HepG2 (cell line): Measurements from ENCODE around the gene XCL2. TPM values are rescaled to one million over a fixed set of nuclear protein-coding genes. Genes with fewer than 3 reads are reported as not detected.

Experiments used
- ATAC-seq: fragments of 200-7000 bp; cut with Tn5 transposase; 3 replicates; pipeline ENCODE4 v1.9.1; 2020; ENCODE audit warnings: mild to moderate bottlenecking, moderate library complexity
- BruUV-seq: library from RNA; stranded (reverse); fragments of 400-500 nt; replicated peaks from 2 replicates; lab custom pipeline; 2021; lab: Mats Ljungman, UMichigan
- CTCF ChIA-PET: fragments of 300-600 bp; formaldehyde crosslinking; extraction: SDS; loops from one replicate; lab custom pipeline; 2021; ENCODE audit warnings: low total read pairs, inconsistent platforms, low intra/inter-chr PET ratio; lab: Yijun Ruan, JAX
- POLR2A ChIA-PET: fragments of 350-600 bp; sonication (Branson Sonifier 250); formaldehyde crosslinking; loops from one replicate; lab custom pipeline; 2020; ENCODE audit warnings: antibody characterized with exemption, inconsistent platforms; lab: Yijun Ruan, JAX
- DNase-seq: peaks from one replicate; pipeline ENCODE4 v3.0.0-alpha.2; 2015; ENCODE audit warnings: low spot score
- FAIRE-seq: peaks from 3 replicates; lab custom pipeline; 2011; peaks lifted over from hg19 to GRCh38; lab: Jason Lieb, UNC
- H2AFZ ChIP-seq: one replicate; pipeline ENCODE4 v1.6.1; 2011; ENCODE audit warnings: low read length, inconsistent platforms
- H3K27ac ChIP-seq: fragments of 300-600 bp; 3 replicates; pipeline ENCODE4 v1.8.0; 2011; ENCODE audit warnings: mixed run types, mild to moderate bottlenecking, mixed read lengths, low read length, inconsistent platforms; ENCODE audit not compliant: insufficient read depth; ENCODE audit errors: extremely low read length
- H3K27me3 ChIP-seq, 2 experiments: fragments of 200-600 bp in 1 of 2; 2 replicates in 1 of 2; 3 replicates in 1 of 2; pipeline versions ENCODE4 v1.6.0 to v1.8.0; 2011; ENCODE audit warnings: low read length in 2 of 2, mild to moderate bottlenecking in 2 of 2, moderate library complexity in 2 of 2, inconsistent platforms in 1 of 2; ENCODE audit not compliant: insufficient read depth in 2 of 2, control insufficient read depth in 1 of 2
- H3K36me3 ChIP-seq, 2 experiments: fragments of 200-600 bp in 1 of 2; replicated peaks in 1 of 2; 2 replicates in 1 of 2; 3 replicates in 1 of 2; pipeline versions ENCODE4 v1.5.1 to v1.8.0; 2011; ENCODE audit warnings: low read length in 2 of 2, inconsistent platforms in 1 of 2; ENCODE audit not compliant: insufficient read depth in 2 of 2, control insufficient read depth in 1 of 2
- H3K4me1 ChIP-seq: 2 replicates; pipeline ENCODE4 v1.5.1; 2012; ENCODE audit warnings: low read length, inconsistent platforms; ENCODE audit not compliant: insufficient read depth
- H3K4me2 ChIP-seq: 2 replicates; pipeline ENCODE4 v1.6.0; 2011; ENCODE audit warnings: low read depth, low read length, inconsistent platforms
- H3K4me3 ChIP-seq, 3 experiments: fragments of 200-600 bp in 1 of 3; sonication (generic), shearing (Covaris generic) in 1 of 3; replicated peaks in 1 of 3; 2 replicates each; pipeline ENCODE4 v1.5.1; 2011 to 2016; ENCODE audit warnings: low read length in 3 of 3, inconsistent platforms in 2 of 3, low read depth in 2 of 3, mild to moderate bottlenecking in 2 of 3, control low read depth in 1 of 3, mixed read lengths in 1 of 3; ENCODE audit not compliant: insufficient read depth in 1 of 3
- H3K79me2 ChIP-seq: one replicate; pipeline ENCODE4 v1.6.1; 2011; ENCODE audit warnings: low read length, inconsistent platforms; ENCODE audit not compliant: insufficient read depth
- H3K9ac ChIP-seq: 2 replicates; pipeline ENCODE4 v1.6.0; 2011; ENCODE audit warnings: mild to moderate bottlenecking, low read depth, low read length, inconsistent platforms; ENCODE audit not compliant: insufficient read depth
- H3K9me3 ChIP-seq: 2 replicates; pipeline ENCODE4 v1.5.1; 2012; ENCODE audit warnings: mild to moderate bottlenecking, low read length
- H4K20me1 ChIP-seq: 2 replicates; pipeline ENCODE4 v1.6.0; 2011; ENCODE audit warnings: inconsistent platforms, mild to moderate bottlenecking, low read length, moderate library complexity; ENCODE audit not compliant: insufficient read depth
- ATM ChIP-seq: fragments of 450-650 bp; IDR thresholded peaks from 2 replicates; pipeline ENCODE4 v1.7.1; 2017; ENCODE audit warnings: mild to moderate bottlenecking, borderline replicate concordance
- CHCHD3 ChIP-seq: sonication (generic); formaldehyde crosslinking; IDR thresholded peaks from 2 replicates; pipeline ENCODE4 v1.8.0; 2022; ENCODE audit warnings: mild to moderate bottlenecking, missing genetic modification reagents, moderate library complexity
- CHD2 ChIP-seq: IDR thresholded peaks from 2 replicates; pipeline ENCODE4 v1.6.1; 2011; ENCODE audit warnings: low read depth, low read length, improper control_type of control experiment
- HMG20A ChIP-seq: IDR thresholded peaks from 2 replicates; pipeline ENCODE4 v1.6.1; 2016; ENCODE audit warnings: borderline replicate concordance
- KLF16 ChIP-seq, 2 experiments: sonication (generic) in 1 of 2; formaldehyde crosslinking in 1 of 2; IDR thresholded peaks; 2 replicates each; pipeline versions ENCODE4 v1.6.1 to v1.8.0; 2016 to 2023; ENCODE audit warnings: missing genetic modification reagents in 2 of 2, missing compliant biosample characterization in 1 of 2
- MIXL1 ChIP-seq: IDR thresholded peaks from 2 replicates; pipeline ENCODE4 v1.6.1; 2016
- PCBP1 ChIP-seq: fragments of 200-400 bp; formaldehyde crosslinking; IDR thresholded peaks from 2 replicates; pipeline ENCODE4 v1.6.1; 2017; ENCODE audit warnings: mild to moderate bottlenecking, low read depth, low read length, borderline replicate concordance
- RBFOX2 ChIP-seq: fragments of 200-400 bp; formaldehyde crosslinking; IDR thresholded peaks from 2 replicates; pipeline ENCODE4 v1.6.1; 2017; ENCODE audit warnings: low read depth, mild to moderate bottlenecking, low read length
- RFXANK ChIP-seq: IDR thresholded peaks from 2 replicates; pipeline ENCODE4 v1.6.1; 2016
- SMAD3 ChIP-seq: sonication (generic); formaldehyde crosslinking; IDR thresholded peaks from 2 replicates; pipeline ENCODE4 v1.4.0; 2020; ENCODE audit warnings: missing genetic modification reagents
- TARDBP ChIP-seq: sonication (generic); formaldehyde crosslinking; IDR thresholded peaks from 2 replicates; pipeline ENCODE4 v1.8.0; 2022; ENCODE audit warnings: mild to moderate bottlenecking, missing genetic modification reagents
- TRAFD1 ChIP-seq: sonication (generic); formaldehyde crosslinking; IDR thresholded peaks from 2 replicates; pipeline ENCODE4 v1.5.1; 2020; ENCODE audit warnings: missing genetic modification reagents, mild to moderate bottlenecking, borderline replicate concordance
- ZBTB7B ChIP-seq: sonication (generic); formaldehyde crosslinking; IDR thresholded peaks from 2 replicates; pipeline ENCODE4 v1.4.0; 2020; ENCODE audit warnings: missing genetic modification reagents
- ZNF672 ChIP-seq: sonication (generic); formaldehyde crosslinking; IDR thresholded peaks from 2 replicates; pipeline ENCODE4 v1.8.1; 2022; ENCODE audit warnings: missing genetic modification reagents
- WGBS: methylation state at CpG from one replicate; pipeline ENCODE4 v1.1.6; 2017; ENCODE audit warnings: low lambda C conversion rate; 5-methylcytosine and 5-hydroxymethylcytosine counted together
- in situ Hi-C: cut with HindIII; loops from 2 replicates; pipeline ENCODE4 v1.10.0; 2017; ENCODE audit warnings: low pct_unique_long_range_greater_than_20kb; ENCODE audit not compliant: extremely low pct_ligation_motif_present
- intact Hi-C: fragments of 100-400 bp; cut with micrococcal nuclease; formaldehyde crosslinking; loops from one replicate; pipeline ENCODE4 v1.10.0; 2022; ENCODE audit not compliant: unreplicated experiment
- polyA plus RNA-seq, 8 experiments: library from polyadenylated mRNA; depleted of rRNA in 3 of 8; stranded (reverse) in 7 of 8; unstranded in 1 of 8; fragments of >200 nt; fragmentation: Illumina TruSeq in 4 of 8; extraction: Trizol in 4 of 8; gene quantifications; 2 replicates each; pipeline versions ENCODE4 v1.2.1 to v1.2.3, GENCODE V29; 2011 to 2016; ENCODE audit warnings: low read depth in 4 of 8, missing spikeins in 1 of 8, mixed read lengths in 1 of 8; ENCODE audit not compliant: insufficient read depth in 1 of 8
- total RNA-seq, 5 experiments: library from RNA; depleted of rRNA; stranded (reverse); fragments of >200 nt; fragmentation: Illumina TruSeq; extraction: Trizol; gene quantifications; 2 replicates each; pipeline ENCODE4 v1.2.3, GENCODE V29; 2016; ENCODE audit warnings: low read depth in 1 of 5
- TF ChIP-seq, protein P1 (sequence below): IDR thresholded peaks from 2 replicates; pipeline ENCODE4 v1.6.1; 2016; ENCODE audit warnings: missing compliant biosample characterization, missing genetic modification reagents, borderline replicate concordance

Gene XCL2
- total and polyA plus RNA-seq, 2 of the 13 experiments (the other 11 are each of a cell fraction or from before 2014, with no cell fraction given): 0.50 TPM; not detected in 1

GRCh38 chr1:168509210-168509609 lies 34.6 kb downstream of the XCL2 start:
- WGBS: 100% methylated on average over 1 of the region's 1 CpG
- H3K27ac ChIP-seq: no peak overlapping the region
- CTCF ChIA-PET: no interaction called here
- H3K36me3 ChIP-seq: peaks cover 0 to 2% of the 10 kb centered on the region in 2 experiments; a peak in 4 of 5 replicates
- no peak for TF ChIP-seq RFXANK (CRISPR knock-in tag)
- no peak for TF ChIP-seq TRAFD1 (CRISPR knock-in tag)
- no peak for TF ChIP-seq ZBTB7B (CRISPR knock-in tag)
- no TSS peak for BruUV-seq
- in situ Hi-C loops: no loop called here
- ATAC-seq: no peak
- no peaks in the 10 kb centered on the region for H3K27me3 ChIP-seq
- H3K4me1 ChIP-seq: peaks cover 41% of the 10 kb centered on the region
- H3K4me2 ChIP-seq: no peak overlapping the region
- H3K9me3 ChIP-seq: no peaks in the 10 kb centered on the region
- intact Hi-C loops: no loop called here
- H3K9ac ChIP-seq: no peak overlapping the region
- POLR2A ChIA-PET: no interaction called here
- H3K4me3 ChIP-seq: no peak overlapping the region
- no peaks in the 10 kb centered on the region for H4K20me1 ChIP-seq
- FAIRE-seq: no peak
- DNase-seq: no peak
- H3K79me2 ChIP-seq: no peaks in the 10 kb centered on the region
- no peak overlapping the region for H2AFZ ChIP-seq

GRCh38 chr1:168507828-168508227 lies 36.0 kb downstream of the XCL2 start:
- Histone ChIP-seq H3K27ac (no peak overlapping the region), H3K36me3 (peaks cover 0 to 2% of the 10 kb centered on the region in 2 experiments; a peak in 4 of 5 replicates), H3K4me3 (no peak overlapping the region), H3K27me3 (no peaks in the 10 kb centered on the region), H2AFZ (no peak overlapping the region), H3K9ac (no peak overlapping the region)
- POLR2A ChIA-PET: no interaction called here
- CTCF ChIA-PET: no interaction called here
- no peak for ATAC-seq
- BruUV-seq: no TSS peak
- TF ChIP-seq KLF16 (CRISPR knock-in tag; IDR thresholded peaks at IDR 0.05) (no peak), RBFOX2 (no peak), SMAD3 (CRISPR knock-in tag) (no peak), ATM (no peak), CHD2 (no peak), CHCHD3 (CRISPR knock-in tag) (no peak), TARDBP (CRISPR knock-in tag) (no peak), MIXL1 (CRISPR knock-in tag) (no peak), PCBP1 (no peak), ZNF672 (CRISPR knock-in tag) (no peak), HMG20A (CRISPR knock-in tag) (no peak)
- TF ChIP-seq, protein P1, sequence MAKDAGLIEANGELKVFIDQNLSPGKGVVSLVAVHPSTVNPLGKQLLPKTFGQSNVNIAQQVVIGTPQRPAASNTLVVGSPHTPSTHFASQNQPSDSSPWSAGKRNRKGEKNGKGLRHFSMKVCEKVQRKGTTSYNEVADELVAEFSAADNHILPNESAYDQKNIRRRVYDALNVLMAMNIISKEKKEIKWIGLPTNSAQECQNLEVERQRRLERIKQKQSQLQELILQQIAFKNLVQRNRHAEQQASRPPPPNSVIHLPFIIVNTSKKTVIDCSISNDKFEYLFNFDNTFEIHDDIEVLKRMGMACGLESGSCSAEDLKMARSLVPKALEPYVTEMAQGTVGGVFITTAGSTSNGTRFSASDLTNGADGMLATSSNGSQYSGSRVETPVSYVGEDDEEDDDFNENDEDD: no peak
- TF ChIP-seq, all 625 proteins: peak for 0
- WGBS: 100% methylated on average over 4 of the region's 4 CpGs
- Histone ChIP-seq H3K4me1 (peaks cover 33% of the 10 kb centered on the region), H3K9me3 (no peaks in the 10 kb centered on the region), H3K79me2 (no peaks in the 10 kb centered on the region), H4K20me1 (no peaks in the 10 kb centered on the region), H3K4me2 (no peak overlapping the region)
- intact Hi-C loops (no loop called here), in situ Hi-C loops (no loop called here)
- FAIRE-seq: no peak
- no peak for DNase-seq
